Endothelial cell of umbilical vein (primary cell): ENCODE data around the gene HMCES. TPM values are rescaled to one million over a fixed set of nuclear protein-coding genes. Genes with fewer than 3 reads are reported as not detected.

Source experiments
- BruUV-seq: library from RNA; stranded (reverse); fragments of 400-500 nt; replicated peaks from 2 replicates; lab custom pipeline; 2021; lab: Mats Ljungman, UMichigan
- CTCF ChIA-PET: fragments of 300-600, 350-600 bp; sonication (Branson Sonifier 250); formaldehyde crosslinking; loops from one replicate; lab custom pipeline; 2021; ENCODE audit warnings: antibody characterized with exemption, inconsistent platforms; lab: Charles Lee
- POLR2A ChIA-PET: fragments of 300-600, 350-600 bp; sonication (Branson Sonifier 250); formaldehyde crosslinking; loops from one replicate; lab custom pipeline; 2021; ENCODE audit warnings: antibody characterized with exemption, inconsistent platforms; lab: Charles Lee
- DNase-seq: peaks from one replicate; pipeline ENCODE4 v3.0.0-alpha.2; 2011; ENCODE audit warnings: low read depth, low spot score
- FAIRE-seq: peaks from 2 replicates; lab custom pipeline; 2011; peaks lifted over from hg19 to GRCh38; lab: Jason Lieb, UNC
- H2AFZ ChIP-seq: 2 replicates; pipeline ENCODE4 v1.6.0; 2012; ENCODE audit warnings: low read depth, low read length, control low read depth, inconsistent platforms
- H3K27ac ChIP-seq: 2 replicates; pipeline ENCODE4 v1.5.1; 2011; ENCODE audit warnings: low read depth, mild to moderate bottlenecking, control low read depth, low read length, moderate library complexity; ENCODE audit not compliant: insufficient read depth
- H3K27me3 ChIP-seq, 2 experiments: 2 replicates each; pipeline versions ENCODE4 v1.6.0 to v1.6.1; 2011; ENCODE audit warnings: low read length in 2 of 2, mixed read lengths in 1 of 2; ENCODE audit not compliant: control insufficient read depth in 2 of 2, insufficient read depth in 2 of 2
- H3K36me3 ChIP-seq, 2 experiments: 2 replicates in 1 of 2; 3 replicates in 1 of 2; pipeline ENCODE4 v1.5.1; 2011; ENCODE audit warnings: low read length in 2 of 2, mild to moderate bottlenecking in 1 of 2, moderate library complexity in 1 of 2; ENCODE audit not compliant: control insufficient read depth in 2 of 2, insufficient read depth in 2 of 2; ENCODE audit errors: extremely low read depth in 1 of 2
- H3K4me1 ChIP-seq: 3 replicates; pipeline ENCODE4 v1.5.1; 2011; ENCODE audit warnings: mild to moderate bottlenecking, low read length; ENCODE audit not compliant: control insufficient read depth, insufficient read depth; ENCODE audit errors: extremely low read depth
- H3K4me2 ChIP-seq: 2 replicates; pipeline ENCODE4 v1.6.1; 2011; ENCODE audit warnings: low read length, control low read depth, mixed read lengths; ENCODE audit not compliant: insufficient read depth
- H3K4me3 ChIP-seq, 3 experiments: fragments of 200-600 bp in 1 of 3; sonication (generic), shearing (Covaris generic) in 1 of 3; replicated peaks in 1 of 3; 2 replicates each; pipeline ENCODE4 v1.5.1; 2011 to 2016; ENCODE audit warnings: control low read depth in 3 of 3, low read length in 3 of 3, mild to moderate bottlenecking in 2 of 3, inconsistent platforms in 1 of 3, low read depth in 1 of 3, moderate library complexity in 1 of 3; ENCODE audit not compliant: insufficient read depth in 1 of 3
- H3K79me2 ChIP-seq: 2 replicates; pipeline ENCODE4 v1.6.0; 2012; ENCODE audit warnings: low read length, inconsistent platforms; ENCODE audit not compliant: control insufficient read depth, insufficient read depth
- H3K9ac ChIP-seq: replicated peaks from 2 replicates; pipeline ENCODE3; 2011; ENCODE audit warnings: low read length, control low read depth; ENCODE audit not compliant: insufficient read depth; ENCODE audit errors: extremely low read depth
- H3K9me1 ChIP-seq: replicated peaks from 3 replicates; pipeline ENCODE4 v1.6.0; 2011; ENCODE audit warnings: mild to moderate bottlenecking, low read length; ENCODE audit not compliant: control insufficient read depth, insufficient read depth; ENCODE audit errors: extremely low read depth
- H3K9me3 ChIP-seq: replicated peaks from 2 replicates; pipeline ENCODE4 v1.5.1; 2012; ENCODE audit warnings: low read length, inconsistent platforms; ENCODE audit not compliant: control insufficient read depth, insufficient read depth
- H4K20me1 ChIP-seq: replicated peaks from 2 replicates; pipeline ENCODE3; 2011; ENCODE audit warnings: mild to moderate bottlenecking, low read length; ENCODE audit not compliant: control insufficient read depth, insufficient read depth; ENCODE audit errors: extremely low read depth
- CTCF ChIP-seq, 2 donors: IDR thresholded peaks; 1 replicate in 1 of 2; 2 replicates in 1 of 2; pipeline ENCODE4 v1.5.1; 2011; ENCODE audit warnings: low read length in 2 of 2, mild to moderate bottlenecking in 2 of 2, moderate library complexity in 2 of 2, control low read depth in 1 of 2, inconsistent platforms in 1 of 2, low read depth in 1 of 2; ENCODE audit not compliant: insufficient read depth in 1 of 2; ENCODE audit errors: extremely low read depth in 1 of 2
- EZH2 ChIP-seq: IDR thresholded peaks from 2 replicates; pipeline ENCODE4 v1.6.1; 2012; ENCODE audit warnings: borderline replicate concordance, low read depth, mild to moderate bottlenecking, moderate library complexity, low read length, inconsistent platforms; ENCODE audit not compliant: severe bottlenecking
- FOS ChIP-seq: IDR thresholded peaks from 2 replicates; pipeline ENCODE4 v1.6.1; 2011; ENCODE audit warnings: mild to moderate bottlenecking, low read length, moderate library complexity, borderline replicate concordance; ENCODE audit not compliant: insufficient read depth
- GATA2 ChIP-seq: IDR thresholded peaks from 2 replicates; pipeline ENCODE4 v1.7.0; 2011; ENCODE audit warnings: low read depth, mild to moderate bottlenecking, moderate library complexity, mixed read lengths, low read length; ENCODE audit not compliant: insufficient read length, insufficient read depth
- JUN ChIP-seq: IDR thresholded peaks from 2 replicates; pipeline ENCODE4 v1.6.1; 2011; ENCODE audit warnings: borderline replicate concordance, low read depth; ENCODE audit not compliant: insufficient read length, insufficient read depth
- MAX ChIP-seq: IDR thresholded peaks from 2 replicates; pipeline ENCODE4 v1.6.1; 2011; ENCODE audit not compliant: insufficient read depth, insufficient read length
- MYC ChIP-seq: IDR thresholded peaks from one replicate; pipeline ENCODE4 v1.6.1; 2011; ENCODE audit warnings: mild to moderate bottlenecking, low read depth, low read length
- POLR2A ChIP-seq: IDR thresholded peaks from 2 replicates; pipeline ENCODE4 v1.6.1; 2012; ENCODE audit warnings: low read depth, mild to moderate bottlenecking, control low read depth, low read length
- POLR2AphosphoS5 ChIP-seq: IDR thresholded peaks from 2 replicates; pipeline ENCODE4 v1.6.1; 2012; ENCODE audit warnings: low read depth, mild to moderate bottlenecking, control low read depth, low read length, moderate library complexity; ENCODE audit not compliant: insufficient read depth
- dilution Hi-C: fragments of 300-500 bp; cut with MboI; formaldehyde crosslinking; loops from one replicate; pipeline ENCODE4 v1.15.0; 2019; ENCODE audit warnings: low sequenced_read_pairs; ENCODE audit not compliant: extremely low pct_ligation_motif_present
- intact Hi-C: fragments of 100-400 bp; cut with micrococcal nuclease; formaldehyde crosslinking; loops from one replicate; pipeline ENCODE4 v1.10.0; 2022
- polyA plus RNA-seq, 4 experiments: library from polyadenylated mRNA; depleted of rRNA in 3 of 4; stranded (reverse) in 3 of 4; unstranded in 1 of 4; fragments of >200 nt; gene quantifications; 2 replicates each; pipeline versions ENCODE4 v1.2.1 to v1.2.3, GENCODE V29; 2011 to 2012; ENCODE audit warnings: missing spikeins in 1 of 4
- total RNA-seq: library from RNA; stranded (reverse); gene quantifications from 2 replicates; pipeline ENCODE4 v1.2.3, GENCODE V29; 2021

The HMCES gene
- total and polyA plus RNA-seq, 2 donors (not counting 3 experiments of a cell fraction or from before 2014, with no cell fraction given), result 30.6 to 40.8 TPM

- BruUV-seq, result no TSS peak
- no peaks in the 10 kb centered on the region for H3K4me1 ChIP-seq
- CTCF ChIA-PET, result interaction anchor here (1.0 to 2.1 kb wide), 2 partner anchors 10 to 17 kb away, joined by 5 to 6 read pairs; a partner anchor contains a TSS
- no peak overlapping the region for H3K9ac ChIP-seq
- H4K20me1 ChIP-seq, result no peaks in the 10 kb centered on the region
- dilution Hi-C loops (no loop called here), intact Hi-C loops (no loop called here)
- no peak overlapping the region for H2AFZ ChIP-seq
- H3K79me2 ChIP-seq, result no peaks in the 10 kb centered on the region
- no peak overlapping the region for H3K27ac ChIP-seq
- H3K36me3 ChIP-seq, result no peaks in the 10 kb centered on the region
- no peak for DNase-seq
- FAIRE-seq, result no peak
- no peak overlapping the region for H3K4me2 ChIP-seq
- no peaks in the 10 kb centered on the region for H3K9me3 ChIP-seq
- H3K4me3 ChIP-seq, result no peak overlapping the region
- peaks cover 1 to 2% of the 10 kb centered on the region in 2 experiments for H3K27me3 ChIP-seq
- POLR2A ChIA-PET, result interaction anchor here (1.5 kb wide), 1 partner anchor 18 kb away, joined by 5 read pairs; a partner anchor contains a TSS
- no peak for TF ChIP-seq POLR2AphosphoS5
- no peak for TF ChIP-seq POLR2A
- no peak for TF ChIP-seq CTCF (IDR thresholded peaks at IDR 0.05; ENCODE audit: extremely low read depth in 1 of 2, insufficient read depth in 1 of 2, low read depth in 1 of 2, low read length in 2 of 2)
- TF ChIP-seq MYC, result no peak
- no peak for TF ChIP-seq EZH2
- no peak for TF ChIP-seq GATA2
- TF ChIP-seq MAX, result no peak
- TF ChIP-seq FOS, result no peak
- no peak for TF ChIP-seq JUN
- no peaks in the 10 kb centered on the region for H3K9me1 ChIP-seq
Observed at GRCh38 chr3:129333891-129334290, 55.2 kb downstream of the HMCES start.
